GM19328 (cell line): ENCODE results near the gene PNISR.
"Not testable (repeated sequence)": the region's sequence is repeated elsewhere in the genome, so short reads cannot be mapped to it uniquely, and the experiment has no call there.

Experiments
- ATAC-seq: cut with Tn5 transposase; IDR thresholded peaks from one replicate; pipeline ENCODE4 v1.9.1; 2021; ENCODE audit warnings: mild to moderate bottlenecking, moderate library complexity; ENCODE audit not compliant: unreplicated experiment

The PNISR gene, protein sequence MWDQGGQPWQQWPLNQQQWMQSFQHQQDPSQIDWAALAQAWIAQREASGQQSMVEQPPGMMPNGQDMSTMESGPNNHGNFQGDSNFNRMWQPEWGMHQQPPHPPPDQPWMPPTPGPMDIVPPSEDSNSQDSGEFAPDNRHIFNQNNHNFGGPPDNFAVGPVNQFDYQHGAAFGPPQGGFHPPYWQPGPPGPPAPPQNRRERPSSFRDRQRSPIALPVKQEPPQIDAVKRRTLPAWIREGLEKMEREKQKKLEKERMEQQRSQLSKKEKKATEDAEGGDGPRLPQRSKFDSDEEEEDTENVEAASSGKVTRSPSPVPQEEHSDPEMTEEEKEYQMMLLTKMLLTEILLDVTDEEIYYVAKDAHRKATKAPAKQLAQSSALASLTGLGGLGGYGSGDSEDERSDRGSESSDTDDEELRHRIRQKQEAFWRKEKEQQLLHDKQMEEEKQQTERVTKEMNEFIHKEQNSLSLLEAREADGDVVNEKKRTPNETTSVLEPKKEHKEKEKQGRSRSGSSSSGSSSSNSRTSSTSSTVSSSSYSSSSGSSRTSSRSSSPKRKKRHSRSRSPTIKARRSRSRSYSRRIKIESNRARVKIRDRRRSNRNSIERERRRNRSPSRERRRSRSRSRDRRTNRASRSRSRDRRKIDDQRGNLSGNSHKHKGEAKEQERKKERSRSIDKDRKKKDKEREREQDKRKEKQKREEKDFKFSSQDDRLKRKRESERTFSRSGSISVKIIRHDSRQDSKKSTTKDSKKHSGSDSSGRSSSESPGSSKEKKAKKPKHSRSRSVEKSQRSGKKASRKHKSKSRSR

DNA sequence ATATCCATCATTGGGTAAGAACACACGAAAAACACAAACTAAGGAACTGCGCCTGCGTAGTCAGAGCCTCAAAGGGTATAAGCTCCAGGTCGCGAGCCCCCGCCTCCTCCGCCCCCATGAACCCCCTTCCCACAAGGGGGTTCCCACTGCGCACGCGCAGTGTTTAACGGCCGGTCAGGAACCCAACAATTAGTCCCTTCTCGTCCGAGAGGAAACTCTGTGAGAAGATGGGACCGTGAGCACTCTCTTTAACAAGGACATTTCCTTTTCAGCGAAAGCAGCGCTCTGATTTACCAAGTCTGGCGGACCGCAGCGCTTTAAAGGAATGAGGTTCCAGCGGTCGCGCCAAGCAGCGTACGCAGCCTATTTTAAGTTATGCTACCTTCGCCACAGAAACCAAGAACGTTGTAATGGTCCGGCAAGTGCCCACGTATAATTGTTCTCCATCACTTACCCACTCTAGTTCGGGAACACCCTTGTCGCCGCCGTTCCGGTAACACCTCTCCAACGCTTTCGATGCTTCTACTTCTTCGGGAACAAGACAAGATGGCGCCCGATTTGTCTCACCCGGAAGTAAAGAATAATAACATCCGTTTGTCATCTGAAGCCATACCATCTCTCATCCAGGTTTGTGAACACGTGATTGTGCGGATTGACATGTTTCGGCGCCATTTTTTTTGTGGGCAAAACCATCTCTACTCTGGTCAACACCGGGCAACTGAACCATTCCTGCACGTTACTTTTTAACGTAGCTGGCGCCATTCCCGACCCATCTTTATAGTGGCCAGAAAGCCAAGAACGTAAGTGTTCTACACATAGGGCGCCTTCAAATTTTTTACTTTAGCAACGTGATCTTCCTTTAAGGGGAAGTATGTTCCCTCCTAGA, at the start of gene PNISR:
Gene PNISR, minus strand, starts transcription at position 548 of the 886 bp plus-strand sequence. CDS start 10,649 bp downstream, outside the sequence.
- peak; percentile 90 for ATAC-seq

DNA sequence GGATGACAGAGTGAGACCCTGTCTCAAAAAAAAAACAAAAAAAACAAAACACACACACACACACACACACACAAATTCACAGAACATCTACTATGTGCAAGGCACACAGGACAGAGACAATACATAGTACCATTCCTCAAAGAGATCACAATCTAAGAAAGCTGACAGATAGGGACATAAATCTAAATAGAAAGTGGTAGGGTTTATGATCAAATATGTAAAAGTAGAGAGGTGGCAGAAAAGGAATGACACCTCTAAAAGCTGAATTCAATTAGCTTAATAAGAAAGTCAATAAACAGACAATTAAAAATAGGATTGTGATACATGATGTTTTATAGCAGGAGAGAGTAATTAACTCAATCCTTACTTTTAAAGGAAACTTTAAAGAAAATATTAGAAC, 48.6 kb upstream of the PNISR start:
- no peak for ATAC-seq

DNA sequence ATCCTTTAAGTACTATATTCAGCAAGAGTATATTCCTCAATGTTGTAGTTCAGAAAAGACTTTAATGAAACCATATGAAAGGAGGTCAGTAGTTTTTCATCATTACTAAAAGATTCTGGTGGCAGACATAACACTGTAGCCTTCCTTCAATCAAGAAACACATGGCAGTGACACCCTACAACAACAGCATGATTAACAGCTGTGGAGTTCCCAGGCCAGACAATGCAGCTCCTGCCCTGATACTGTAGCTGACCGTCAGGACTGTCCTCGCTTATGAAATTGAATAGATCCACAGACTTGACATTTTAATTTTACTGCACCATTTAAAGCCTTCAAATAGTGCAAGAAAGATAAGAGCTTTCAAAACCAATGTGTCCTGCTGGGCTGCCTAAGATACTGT, 46.5 kb upstream of the PNISR start:
- no peak for ATAC-seq

DNA sequence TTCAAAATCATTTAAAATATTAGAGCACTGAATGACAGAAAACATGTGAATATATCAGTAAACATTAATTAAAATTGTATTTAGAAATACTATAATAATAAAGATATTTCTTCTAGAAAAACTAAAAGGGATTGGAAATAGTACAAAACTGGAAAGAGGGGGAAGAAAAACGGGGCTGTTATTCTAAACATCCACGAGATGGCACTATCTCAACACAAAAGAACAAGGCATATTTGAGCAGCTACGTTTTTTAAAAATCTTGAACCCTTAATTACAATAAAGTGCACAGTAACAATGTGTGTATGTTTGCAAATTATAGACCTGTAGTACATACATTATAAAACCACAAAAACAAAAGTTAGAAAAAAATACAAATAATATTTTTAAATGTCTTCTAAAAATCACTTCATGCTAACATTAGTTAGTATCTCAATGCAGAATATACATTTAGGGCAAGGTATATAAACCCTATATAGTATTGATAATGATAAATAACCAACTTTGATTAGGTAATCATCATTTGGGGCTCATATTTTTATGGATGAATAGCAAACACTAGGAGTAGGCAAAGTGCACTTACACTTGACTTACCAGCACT, 42.5 kb upstream of the PNISR start:
- no peak for ATAC-seq

DNA sequence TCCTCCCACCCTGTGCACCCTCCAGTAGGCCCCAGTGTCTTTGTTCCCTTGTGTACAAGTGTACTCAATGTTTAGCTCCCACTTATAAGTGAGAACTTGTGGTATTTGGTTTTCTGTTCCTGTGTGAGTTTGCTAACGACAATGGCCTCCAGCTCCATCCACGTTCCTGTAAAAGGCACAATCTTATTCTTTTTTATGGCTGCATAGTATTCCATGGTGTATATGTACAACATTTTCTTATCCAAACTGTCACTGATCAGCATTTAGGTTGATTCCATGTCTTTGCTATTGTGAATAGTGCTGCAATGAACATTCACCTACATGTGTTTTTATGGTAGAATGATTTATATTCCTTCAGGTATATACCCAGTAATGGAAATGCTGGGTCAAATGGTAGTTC, 34.0 kb upstream of the PNISR start:
- ATAC-seq, result not testable (repeated sequence)

DNA sequence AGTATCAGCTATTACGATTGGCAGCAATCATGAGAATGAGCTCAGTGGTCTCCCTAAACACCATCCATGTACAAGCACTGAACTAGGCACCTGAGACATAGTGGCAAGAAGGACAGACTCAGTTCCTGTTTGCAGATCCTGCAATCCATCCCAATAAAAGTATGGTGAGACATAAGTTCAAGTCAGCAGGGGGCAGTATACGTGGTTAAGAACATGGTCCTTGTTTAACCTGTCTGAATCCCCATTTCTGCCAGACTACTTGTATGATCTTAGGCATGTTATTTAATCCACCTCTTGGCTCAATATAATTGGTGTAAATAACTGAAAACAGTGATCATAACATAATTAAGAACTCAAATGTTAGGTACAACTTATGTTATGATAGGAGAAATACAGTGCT, 33.2 kb upstream of the PNISR start:
- ATAC-seq, result no peak

DNA sequence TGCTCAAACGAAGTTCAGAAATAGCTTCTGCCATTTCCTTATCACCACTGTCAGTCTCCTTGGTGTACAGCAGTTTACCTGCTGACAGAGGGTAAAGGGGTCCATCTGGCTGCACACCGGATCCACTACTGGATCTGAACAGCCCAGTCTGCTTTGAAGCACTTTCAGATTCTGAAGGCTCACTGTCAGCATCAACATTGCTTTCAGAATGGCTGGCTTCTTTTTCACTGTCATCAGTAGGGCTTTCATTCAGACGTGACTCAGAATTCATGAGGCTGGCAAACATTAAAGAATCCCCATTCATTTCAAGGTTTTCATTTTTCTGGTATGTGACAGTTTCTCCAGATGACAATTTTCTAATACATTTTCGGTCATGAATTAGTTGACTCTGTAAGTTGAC, 21.0 kb upstream of the PNISR start:
- ATAC-seq, result no peak

DNA sequence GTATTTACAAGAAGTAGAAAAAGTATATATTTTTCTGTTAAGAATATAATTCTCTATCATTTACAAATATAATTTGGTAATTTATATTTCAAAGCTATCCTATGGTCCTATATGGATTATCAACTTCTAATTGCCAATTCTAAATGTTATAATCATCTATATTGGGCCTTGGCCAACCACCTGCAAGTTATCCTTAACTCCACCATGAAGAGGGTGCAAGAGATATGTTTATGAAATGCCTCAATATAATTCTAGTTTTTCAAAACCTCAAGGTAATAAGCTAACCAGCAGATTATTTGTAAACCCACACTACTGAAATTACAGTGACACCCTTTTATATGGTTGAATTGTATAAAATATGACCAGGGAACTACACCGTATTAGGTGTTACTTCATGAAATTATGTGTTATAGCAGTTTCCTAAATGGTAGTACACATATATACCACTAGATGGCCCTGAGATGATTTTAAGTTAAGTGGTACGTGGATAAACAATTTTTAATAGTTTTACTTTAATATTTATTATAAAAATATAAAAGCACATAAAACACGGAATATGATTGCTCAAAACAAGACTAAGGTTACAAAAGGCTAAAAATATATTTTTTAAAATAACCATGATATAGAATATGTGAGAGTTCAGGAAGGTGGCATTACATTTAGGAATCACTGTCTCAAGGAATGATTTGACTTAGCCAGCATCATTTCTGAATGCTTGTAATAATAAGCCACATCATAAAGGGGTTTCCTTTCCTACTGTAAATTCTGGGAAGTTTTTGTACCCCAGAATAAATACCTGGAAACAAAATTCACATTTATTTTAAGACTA, 9.8 kb upstream of the PNISR start:
- peak; percentile 74 for ATAC-seq

DNA sequence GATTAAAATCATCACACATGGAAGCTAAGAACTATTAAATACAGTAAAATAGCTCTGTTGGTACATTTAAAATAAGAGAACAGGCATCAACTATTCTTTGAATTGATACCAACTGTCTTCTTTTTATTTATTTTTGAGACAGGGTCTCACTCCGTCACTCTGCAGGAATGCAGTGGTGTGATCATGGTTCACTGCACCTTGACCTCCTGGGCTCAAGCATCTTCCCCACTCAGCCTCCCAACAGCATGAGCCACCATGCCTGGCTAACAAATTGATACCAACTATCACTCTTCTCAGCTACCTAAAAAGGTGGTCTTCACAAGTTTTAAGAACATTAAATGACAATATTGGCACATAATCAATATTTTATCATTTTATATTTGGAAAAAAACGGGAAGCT, 7.8 kb upstream of the PNISR start:
- ATAC-seq, result no peak

DNA sequence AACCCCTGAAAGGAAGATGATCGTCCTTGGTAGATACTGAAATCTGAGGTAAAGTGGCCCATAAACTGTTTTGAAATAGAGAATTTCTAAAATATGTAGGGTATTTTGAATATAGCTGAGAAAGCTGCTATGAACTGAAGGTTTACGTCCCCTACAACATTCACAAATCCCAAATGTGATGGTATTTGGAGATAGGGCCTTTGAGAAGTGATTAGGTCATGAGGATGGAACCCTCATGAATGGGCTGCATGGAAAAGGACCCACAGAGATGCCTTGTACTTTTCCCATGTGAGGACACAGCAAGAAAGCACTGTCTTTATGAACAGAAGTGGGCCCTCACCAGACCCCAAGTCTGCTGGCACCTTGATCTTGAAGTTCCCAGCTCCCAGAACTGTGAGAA, 6.8 kb upstream of the PNISR start:
- no peak for ATAC-seq

DNA sequence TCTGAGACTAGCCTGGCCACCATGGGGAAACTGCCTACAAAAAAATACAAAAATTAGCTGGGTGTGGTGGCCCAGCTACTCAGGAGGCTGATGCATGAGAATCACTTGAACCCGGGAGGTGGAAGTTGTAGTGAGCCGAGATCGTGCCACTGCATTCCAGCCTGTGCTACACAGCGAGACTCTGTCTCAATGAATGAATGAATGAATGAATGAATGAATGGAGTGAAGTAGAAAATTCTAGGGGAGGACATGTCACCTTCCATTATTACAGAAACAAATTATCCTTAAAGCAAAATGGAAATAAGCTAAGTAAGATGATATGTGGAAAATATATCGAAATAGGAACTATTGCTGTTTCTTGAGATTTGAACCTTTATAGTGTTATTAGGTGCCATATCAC, 2.9 kb upstream of the PNISR start:
- no peak for ATAC-seq

DNA sequence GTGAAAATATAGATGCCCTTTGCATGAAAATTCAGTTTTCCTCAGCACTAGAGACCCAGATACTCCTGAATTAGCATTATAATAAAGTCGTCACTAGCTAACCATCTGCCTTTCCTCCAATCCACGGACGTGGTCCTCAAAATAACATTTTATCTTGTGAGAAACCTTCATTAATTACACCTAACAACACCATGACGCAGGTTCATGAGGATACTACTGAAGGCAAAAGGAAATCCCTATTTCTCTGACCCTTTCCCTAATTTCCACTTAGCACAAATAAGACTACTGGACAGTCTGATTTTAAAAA, 1.3 kb upstream of the PNISR start:
- ATAC-seq, result no peak

DNA sequence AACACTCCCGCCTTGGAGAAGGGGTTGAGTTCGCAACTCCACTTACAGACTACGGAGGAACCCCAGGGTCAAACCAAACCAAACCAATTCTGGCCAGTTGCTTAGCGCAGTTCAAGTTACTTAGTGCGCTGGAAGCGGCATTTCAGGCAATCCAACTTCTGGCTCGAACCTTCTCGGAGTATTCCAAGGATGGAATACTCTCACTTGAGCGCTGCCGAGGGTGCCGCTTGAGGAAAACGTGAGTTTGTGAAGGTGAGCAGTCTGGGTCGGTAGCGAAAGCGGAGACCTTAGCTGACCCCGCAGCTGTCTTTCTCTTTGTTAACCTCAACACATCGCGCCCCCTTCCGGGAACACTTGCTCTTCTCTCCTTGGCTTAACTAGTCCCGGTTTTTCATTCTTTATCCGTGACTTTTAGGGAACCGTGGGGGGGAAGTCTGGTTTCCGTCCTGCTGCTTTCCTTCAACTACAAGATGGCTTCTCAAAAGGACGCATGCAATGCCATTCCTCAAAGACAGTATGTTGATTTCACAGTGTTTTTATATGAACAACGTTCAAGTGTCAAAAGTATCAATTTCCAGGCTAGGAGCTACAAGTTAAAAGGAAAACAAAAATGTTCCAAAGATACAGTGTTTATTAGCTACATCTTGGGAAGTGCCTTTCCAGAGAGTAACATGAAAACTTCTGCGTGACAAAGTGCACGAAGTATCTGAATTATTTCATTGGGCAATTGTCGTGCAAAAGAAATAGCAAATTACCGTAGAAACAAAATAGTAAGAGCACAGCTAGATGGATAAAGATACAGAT, 741 bp upstream of the PNISR start:
- peak; percentile 46 for ATAC-seq

DNA sequence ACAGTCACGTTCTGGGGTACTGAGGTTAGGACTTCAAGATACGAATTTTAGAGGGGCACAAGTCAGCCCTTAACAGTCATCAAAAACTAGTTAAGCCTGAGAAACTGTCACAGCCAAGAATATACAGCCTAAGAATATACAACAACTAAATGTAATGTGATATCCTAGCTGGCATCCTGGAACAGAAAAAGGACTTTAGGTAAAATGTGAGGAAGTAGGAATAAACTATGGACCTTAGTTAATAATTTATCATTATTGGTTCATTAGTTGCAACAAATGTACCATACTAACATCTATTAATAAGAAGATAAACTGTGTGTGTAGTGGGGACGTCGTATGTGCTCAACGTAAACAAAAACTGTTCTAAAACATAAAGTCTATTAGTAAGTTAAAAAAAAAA, 1.1 kb downstream of the PNISR start:
- ATAC-seq, result no peak

DNA sequence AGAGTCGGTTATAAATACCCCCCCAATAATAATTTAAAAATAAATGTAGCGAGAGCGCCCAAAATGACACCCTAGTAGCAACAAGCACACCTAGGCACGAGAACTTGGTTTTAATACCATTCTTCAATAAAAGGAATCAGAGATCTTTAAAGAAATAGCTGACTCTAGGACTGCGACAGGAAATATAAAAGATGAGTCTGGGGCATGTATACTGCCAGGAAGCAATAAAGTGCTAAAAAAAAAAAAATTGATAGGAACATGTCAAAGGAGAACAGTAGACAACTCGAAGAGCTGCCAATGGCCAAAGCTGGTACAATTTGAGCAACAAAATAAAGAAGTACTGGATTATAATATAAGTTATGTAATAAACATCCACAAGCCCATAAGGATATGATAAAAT, 2.2 kb downstream of the PNISR start:
- ATAC-seq, result no peak

DNA sequence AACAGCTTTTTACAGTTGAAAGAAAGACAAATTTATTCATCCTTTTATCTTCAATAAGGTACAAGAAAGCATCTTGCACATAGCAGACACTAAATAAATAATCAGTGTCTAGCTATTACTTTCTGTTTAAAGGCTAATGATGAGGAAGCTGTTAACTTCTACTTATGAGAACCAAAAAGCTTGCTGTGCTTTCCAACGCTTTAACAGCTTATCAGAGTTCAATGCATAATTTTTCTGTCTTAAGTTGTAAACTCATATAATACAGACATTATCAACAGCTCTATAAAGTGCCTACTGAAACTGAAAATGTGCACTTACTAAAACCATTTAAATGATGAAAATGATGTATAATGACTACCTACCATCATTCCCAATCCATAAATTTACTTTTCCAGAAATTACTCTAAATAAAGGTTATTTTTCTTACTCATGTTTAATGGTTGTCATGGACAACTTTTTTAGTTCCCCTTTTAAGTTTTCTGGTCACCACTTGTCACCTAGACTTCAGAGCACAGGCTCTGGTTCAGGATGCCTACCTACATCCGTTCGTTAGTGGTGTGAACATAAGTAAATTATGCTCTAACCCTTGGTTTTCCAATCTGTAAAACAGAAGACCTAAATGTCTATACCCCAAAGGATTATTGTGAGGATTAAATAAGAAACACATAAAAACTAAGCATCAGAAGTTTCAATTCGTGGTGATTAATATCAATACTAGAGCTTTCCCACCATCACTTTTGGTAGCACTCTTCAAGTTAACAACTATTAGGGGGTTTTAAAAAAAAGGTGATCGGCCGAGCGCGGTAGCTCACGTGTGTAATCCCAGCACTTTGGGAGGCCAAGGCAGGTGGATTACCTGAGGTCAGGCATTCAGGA, 8.0 kb downstream of the PNISR start:
- peak; percentile 78 for ATAC-seq

DNA sequence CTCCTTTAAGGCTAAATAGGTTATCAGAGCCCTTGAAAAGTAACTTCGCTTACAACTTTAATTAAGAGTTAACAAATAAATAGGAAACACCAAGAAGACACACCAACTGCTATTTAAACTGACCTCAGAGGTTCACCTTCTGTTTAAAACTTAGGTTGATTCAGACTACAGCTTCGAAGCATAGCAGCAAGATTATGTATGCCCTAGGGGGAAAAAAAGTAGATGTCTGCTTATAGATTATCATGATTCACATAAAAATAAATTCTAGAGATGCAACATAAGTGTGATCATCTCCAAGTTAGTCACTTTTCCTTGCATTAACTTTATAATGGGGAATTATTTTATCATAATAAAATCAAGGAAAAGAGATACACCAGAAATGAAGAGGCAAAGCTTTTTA, 8.9 kb downstream of the PNISR start:
- ATAC-seq, result no peak

DNA sequence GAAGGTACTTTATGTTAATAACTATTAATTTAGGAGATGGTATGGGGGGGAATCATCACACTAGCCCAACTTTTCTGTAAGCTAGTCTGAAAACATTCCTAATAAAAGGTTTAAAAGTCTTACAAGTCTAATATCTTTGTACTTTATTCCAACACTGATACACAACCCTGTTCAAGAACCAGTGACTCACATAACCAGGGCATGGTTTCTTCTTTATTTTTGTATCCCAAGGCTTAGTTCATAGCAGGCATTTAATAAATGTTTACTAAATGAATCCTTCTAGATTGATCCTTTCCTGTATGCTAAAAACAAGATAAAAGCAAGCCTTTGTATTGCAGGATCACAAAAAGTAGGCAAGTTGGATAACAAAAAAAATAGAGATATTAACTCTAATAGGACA, 9.7 kb downstream of the PNISR start:
- ATAC-seq, result no peak
